Mesothelial cell of epicardium (in vitro differentiated cells): ENCODE data around the gene HOXA4. TPM values are rescaled to one million over a fixed set of nuclear protein-coding genes. Genes with fewer than 3 reads are reported as not detected.

Source experiments
- DNase-seq, 2 experiments: peaks; one replicate each; pipeline ENCODE4 v3.0.0; 2021; ENCODE audit warnings: low spot score in 2 of 2; ENCODE audit not compliant: unreplicated experiment in 2 of 2
- H3K27ac Mint-ChIP-seq: 2 replicates; pipeline ENCODE4 v1.8.0; 2021; ENCODE audit warnings: mixed read lengths
- H3K27me3 Mint-ChIP-seq: 2 replicates; pipeline ENCODE4 v1.8.0; 2021; ENCODE audit warnings: low read depth, mixed read lengths
- H3K36me3 Mint-ChIP-seq: 2 replicates; pipeline ENCODE4 v1.8.0; 2021; ENCODE audit warnings: mixed read lengths
- H3K4me1 Mint-ChIP-seq: 2 replicates; pipeline ENCODE4 v1.8.0; 2021; ENCODE audit warnings: mixed read lengths
- H3K4me3 Mint-ChIP-seq: 2 replicates; pipeline ENCODE4 v1.8.0; 2021; ENCODE audit warnings: mild to moderate bottlenecking, moderate library complexity, mixed read lengths
- H3K9me3 Mint-ChIP-seq: 2 replicates; pipeline ENCODE4 v1.8.0; 2021; ENCODE audit warnings: mixed read lengths
- total RNA-seq: library from RNA; stranded (reverse); gene quantifications from 3 replicates; pipeline ENCODE4 v1.2.1, GENCODE V29; 2021
- TF ChIP-seq, protein P1 (sequence below): fragments of 200-600 bp; sonication (generic); IDR thresholded peaks from one replicate; pipeline ENCODE4 v1.5.0; 2021; ENCODE audit warnings: antibody characterized with exemption; ENCODE audit not compliant: unreplicated experiment

Gene HOXA4
- total RNA-seq, 1 donor from 2014 or later = 55.9 TPM

DNA sequence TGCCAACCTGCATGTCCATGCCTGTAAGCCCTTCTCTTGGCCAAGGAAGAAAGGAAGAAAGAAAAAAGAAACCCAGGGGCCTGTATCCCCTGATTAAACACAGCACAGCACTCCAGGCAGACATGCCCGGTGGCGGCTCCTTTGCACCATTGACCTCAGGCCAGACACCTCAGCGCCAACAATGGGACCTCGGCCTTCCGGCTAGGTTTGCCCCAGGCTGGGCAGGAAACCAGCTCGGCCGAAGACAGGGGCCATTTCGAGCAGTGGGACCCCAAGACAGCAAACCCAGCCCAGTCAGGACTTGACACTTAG lies 40.7 kb upstream of the HOXA4 start:
- Mint-ChIP-seq H3K4me3 (peak overlapping the region; percentile 69), H3K36me3 (no peaks in the 10 kb centered on the region), H3K9me3 (no peaks in the 10 kb centered on the region), H3K4me1 (peaks cover 37% of the 10 kb centered on the region), H3K27me3 (peaks cover 88% of the 10 kb centered on the region), H3K27ac (peak overlapping the region; percentile 90)
- peak in 1 of 2 experiments; percentile 11 for DNase-seq
- TF ChIP-seq, protein P1, sequence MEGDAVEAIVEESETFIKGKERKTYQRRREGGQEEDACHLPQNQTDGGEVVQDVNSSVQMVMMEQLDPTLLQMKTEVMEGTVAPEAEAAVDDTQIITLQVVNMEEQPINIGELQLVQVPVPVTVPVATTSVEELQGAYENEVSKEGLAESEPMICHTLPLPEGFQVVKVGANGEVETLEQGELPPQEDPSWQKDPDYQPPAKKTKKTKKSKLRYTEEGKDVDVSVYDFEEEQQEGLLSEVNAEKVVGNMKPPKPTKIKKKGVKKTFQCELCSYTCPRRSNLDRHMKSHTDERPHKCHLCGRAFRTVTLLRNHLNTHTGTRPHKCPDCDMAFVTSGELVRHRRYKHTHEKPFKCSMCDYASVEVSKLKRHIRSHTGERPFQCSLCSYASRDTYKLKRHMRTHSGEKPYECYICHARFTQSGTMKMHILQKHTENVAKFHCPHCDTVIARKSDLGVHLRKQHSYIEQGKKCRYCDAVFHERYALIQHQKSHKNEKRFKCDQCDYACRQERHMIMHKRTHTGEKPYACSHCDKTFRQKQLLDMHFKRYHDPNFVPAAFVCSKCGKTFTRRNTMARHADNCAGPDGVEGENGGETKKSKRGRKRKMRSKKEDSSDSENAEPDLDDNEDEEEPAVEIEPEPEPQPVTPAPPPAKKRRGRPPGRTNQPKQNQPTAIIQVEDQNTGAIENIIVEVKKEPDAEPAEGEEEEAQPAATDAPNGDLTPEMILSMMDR = no peak

DNA sequence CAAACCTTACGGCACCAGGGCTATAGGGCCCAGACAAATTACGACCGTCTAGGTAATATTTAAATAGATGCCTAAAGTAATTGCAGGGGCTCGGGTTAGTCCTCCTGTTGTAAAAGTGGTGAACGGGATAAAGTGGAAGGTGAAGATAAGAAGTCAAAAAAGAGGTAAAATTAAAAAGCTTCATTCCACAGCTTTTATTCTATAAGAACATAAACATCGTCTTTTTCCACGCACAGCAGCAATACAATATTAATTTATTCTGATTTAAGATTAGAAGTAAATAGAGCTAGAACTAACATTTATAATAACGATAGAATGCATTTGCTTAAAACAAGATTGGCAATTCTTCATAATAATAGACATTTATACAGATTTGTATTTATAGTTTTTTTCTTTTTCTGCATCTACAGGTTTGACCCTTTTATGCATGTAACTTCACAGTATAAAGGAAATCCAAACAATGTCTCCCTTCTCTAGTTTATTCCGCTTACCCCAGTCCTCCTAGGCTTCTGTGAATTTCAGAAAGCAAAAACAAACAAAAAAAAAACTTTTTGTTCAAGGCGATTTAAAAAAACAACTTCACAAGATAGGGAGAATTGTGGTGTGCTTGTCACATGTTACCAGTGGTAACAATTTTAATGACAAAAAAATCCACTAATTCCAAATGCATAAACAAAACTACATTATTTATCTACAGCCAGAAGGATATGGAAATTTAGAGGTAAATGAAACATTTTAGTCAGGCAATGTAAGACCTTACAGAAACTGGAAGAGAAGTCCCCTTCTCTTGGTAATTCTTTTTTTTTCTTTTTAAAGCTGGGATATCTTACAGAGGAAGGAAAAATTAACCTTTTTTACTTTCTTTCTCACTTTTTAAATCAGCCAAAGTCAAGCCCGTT lies 40.1 kb upstream of the HOXA4 start:
- H3K4me3 Mint-ChIP-seq = peak overlapping the region; percentile 71
- peaks cover 39% of the 10 kb centered on the region for H3K4me1 Mint-ChIP-seq
- peaks cover 88% of the 10 kb centered on the region for H3K27me3 Mint-ChIP-seq
- peak overlapping the region; percentile 91 for H3K27ac Mint-ChIP-seq
- H3K9me3 Mint-ChIP-seq = no peaks in the 10 kb centered on the region
- H3K36me3 Mint-ChIP-seq = no peaks in the 10 kb centered on the region
- TF ChIP-seq, protein P1 = no peak
- DNase-seq = no peak

DNA sequence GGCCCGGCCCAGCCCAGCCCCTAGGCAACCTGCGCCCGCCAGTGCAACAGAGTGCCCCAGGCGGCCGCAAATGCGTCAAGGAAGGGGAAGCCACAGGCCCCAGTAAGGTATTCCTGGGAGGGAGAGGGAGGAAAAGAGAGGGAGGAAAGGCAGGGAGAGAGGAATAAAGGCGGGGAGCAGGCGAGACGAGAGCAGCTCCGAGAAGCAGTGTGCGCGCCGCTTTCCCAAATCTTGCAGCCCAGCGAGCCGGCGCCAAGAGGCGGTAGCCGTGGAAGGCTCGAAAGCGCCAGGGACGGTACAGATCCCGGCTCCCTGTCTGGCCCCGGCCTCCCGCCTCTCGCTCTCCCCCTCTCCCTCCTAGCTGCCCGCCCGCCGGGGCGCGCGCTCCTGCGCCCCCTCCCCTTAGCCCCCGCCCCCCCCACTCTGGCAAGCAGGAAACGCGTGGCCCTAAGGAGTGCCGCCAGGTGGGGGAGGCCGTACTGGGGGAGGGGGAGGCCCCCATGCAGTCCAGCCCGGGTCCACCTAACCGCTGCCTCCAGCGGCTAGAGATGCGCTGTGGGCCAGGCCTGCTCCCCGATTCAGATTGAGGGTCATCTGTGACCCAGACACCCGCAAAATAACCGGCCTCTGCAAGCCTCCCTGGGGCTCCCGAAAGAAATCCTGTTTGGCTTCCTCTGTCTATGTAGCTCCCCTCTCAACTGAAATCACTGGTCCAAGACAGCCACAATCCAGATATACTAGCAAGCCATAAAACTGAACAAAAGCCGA lies 39.3 kb upstream of the HOXA4 start:
- Mint-ChIP-seq H3K4me3 (peak overlapping the region; percentile 71), H3K9me3 (no peaks in the 10 kb centered on the region), H3K27me3 (peaks cover 88% of the 10 kb centered on the region), H3K27ac (peak overlapping the region; percentile 92), H3K36me3 (no peaks in the 10 kb centered on the region), H3K4me1 (peaks cover 39% of the 10 kb centered on the region)
- no peak for DNase-seq
- TF ChIP-seq, protein P1 = no peak

DNA sequence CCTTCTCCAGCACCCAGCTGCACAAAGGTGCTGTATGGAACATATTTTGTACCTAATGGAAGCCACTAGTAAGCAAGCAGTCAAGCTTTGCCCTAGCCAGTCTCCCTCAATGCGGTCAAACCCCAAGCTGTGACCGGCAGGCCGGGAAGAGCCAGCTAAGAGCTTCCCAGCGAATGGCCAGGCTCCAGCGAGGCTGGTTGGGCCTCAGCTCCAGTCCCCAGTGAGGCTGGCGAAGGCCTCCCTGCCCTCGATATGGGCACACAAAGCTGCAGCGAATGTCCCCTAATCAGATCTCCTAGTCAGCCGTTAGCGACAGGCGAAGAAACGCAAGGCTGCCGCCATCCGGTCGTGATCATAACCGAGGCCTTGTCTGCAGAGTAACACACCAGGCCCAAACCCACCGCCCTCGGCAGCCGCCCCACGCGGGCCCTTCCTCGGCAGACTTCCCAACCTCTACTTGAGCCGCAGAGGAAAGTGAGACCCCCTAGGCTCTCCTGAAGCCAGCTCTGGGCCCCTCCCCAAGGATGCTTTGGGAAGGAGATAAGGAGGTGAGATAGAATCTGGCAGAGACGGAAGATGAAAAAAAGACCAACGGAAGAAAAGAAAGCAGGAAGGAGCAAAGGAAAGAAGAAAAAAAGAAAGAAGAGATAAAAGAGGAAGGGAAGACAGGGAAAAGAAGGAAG lies 37.8 kb upstream of the HOXA4 start:
- Mint-ChIP-seq H3K27ac (peak overlapping the region; percentile 94), H3K4me1 (peaks cover 44% of the 10 kb centered on the region), H3K9me3 (no peaks in the 10 kb centered on the region), H3K4me3 (peak overlapping the region; percentile 65), H3K27me3 (peaks cover 93% of the 10 kb centered on the region), H3K36me3 (peaks cover 1% of the 10 kb centered on the region)
- DNase-seq = no peak
- TF ChIP-seq, protein P1 = no peak

DNA sequence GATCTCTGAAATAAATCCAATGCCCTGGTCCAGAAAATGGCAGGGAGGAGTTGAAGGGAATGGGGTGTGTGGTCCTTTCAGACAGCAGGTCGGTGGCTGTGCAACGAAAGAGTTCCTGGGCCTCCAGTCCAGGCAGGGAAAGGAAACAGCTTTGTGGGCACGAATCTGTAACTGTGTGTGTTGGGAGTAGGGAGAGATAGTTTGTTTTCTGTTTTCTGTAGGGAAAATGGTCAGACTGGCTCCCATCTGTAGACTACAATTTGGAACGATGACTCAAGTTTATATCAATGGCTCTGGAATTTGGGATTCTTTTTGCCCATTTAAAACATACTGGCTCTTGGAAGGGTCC lies 37.3 kb upstream of the HOXA4 start:
- Mint-ChIP-seq H3K27me3 (peaks cover 95% of the 10 kb centered on the region), H3K4me3 (peak overlapping the region; percentile 65), H3K36me3 (peaks cover 1% of the 10 kb centered on the region), H3K4me1 (peaks cover 46% of the 10 kb centered on the region), H3K27ac (peak overlapping the region; percentile 94), H3K9me3 (no peaks in the 10 kb centered on the region)
- DNase-seq = no peak
- TF ChIP-seq, protein P1 = no peak
